ENCODE data around the gene VWC2L.

- TF ChIP-seq POLR2AphosphoS5 (IDR thresholded peaks at IDR 0.05; ENCODE audit: low read depth, low read length) (no peak), POLR2A (IDR thresholded peaks at IDR 0.05; ENCODE audit: low read depth, low read length) (no peak)
These were observed 602 bp upstream of the VWC2L start for GRCh38 chr2:214410128-214410775.

Measured in GM12892 (cell line).